DOHH2 (cell line): ENCODE data around the gene CDK14.

ENCODE experiments used
- EZH2phosphoT487 ChIP-seq: fragments of 200-600 bp; sonication (generic); IDR thresholded peaks from 2 replicates; pipeline ENCODE4 v1.6.1; 2017; ENCODE audit warnings: borderline replicate concordance, mild to moderate bottlenecking, antibody characterized with exemption, low read length, moderate library complexity, mixed read lengths
- TF ChIP-seq, protein P1 (sequence below): fragments of 200-600 bp; sonication (generic); IDR thresholded peaks from one replicate; pipeline ENCODE4 v1.5.1; 2014; ENCODE audit warnings: antibody characterized with exemption, mild to moderate bottlenecking, low read depth, low read length; ENCODE audit not compliant: poor library complexity, severe bottlenecking

DNA sequence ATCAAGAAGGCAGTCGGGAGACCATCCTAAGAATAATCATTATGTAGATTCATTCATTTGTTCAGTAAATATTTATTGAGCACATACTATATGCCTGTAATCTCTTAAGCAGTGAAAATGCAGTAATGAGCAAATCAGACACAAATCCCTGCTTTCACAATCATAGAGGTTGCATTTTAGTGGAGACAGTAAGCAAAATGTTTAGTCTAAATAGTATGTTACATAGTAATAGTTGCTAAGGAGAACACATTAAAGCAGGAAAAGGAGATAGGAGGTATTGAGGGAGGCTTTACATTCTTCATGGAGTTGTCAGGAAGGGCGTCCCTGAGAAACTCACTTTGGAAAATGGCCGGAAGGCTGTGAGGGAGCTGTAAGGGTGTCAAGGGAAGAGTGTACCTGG, 79.9 kb downstream of the CDK14 start:
- TF ChIP-seq, protein P1, sequence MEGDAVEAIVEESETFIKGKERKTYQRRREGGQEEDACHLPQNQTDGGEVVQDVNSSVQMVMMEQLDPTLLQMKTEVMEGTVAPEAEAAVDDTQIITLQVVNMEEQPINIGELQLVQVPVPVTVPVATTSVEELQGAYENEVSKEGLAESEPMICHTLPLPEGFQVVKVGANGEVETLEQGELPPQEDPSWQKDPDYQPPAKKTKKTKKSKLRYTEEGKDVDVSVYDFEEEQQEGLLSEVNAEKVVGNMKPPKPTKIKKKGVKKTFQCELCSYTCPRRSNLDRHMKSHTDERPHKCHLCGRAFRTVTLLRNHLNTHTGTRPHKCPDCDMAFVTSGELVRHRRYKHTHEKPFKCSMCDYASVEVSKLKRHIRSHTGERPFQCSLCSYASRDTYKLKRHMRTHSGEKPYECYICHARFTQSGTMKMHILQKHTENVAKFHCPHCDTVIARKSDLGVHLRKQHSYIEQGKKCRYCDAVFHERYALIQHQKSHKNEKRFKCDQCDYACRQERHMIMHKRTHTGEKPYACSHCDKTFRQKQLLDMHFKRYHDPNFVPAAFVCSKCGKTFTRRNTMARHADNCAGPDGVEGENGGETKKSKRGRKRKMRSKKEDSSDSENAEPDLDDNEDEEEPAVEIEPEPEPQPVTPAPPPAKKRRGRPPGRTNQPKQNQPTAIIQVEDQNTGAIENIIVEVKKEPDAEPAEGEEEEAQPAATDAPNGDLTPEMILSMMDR, result no peak
- TF ChIP-seq EZH2phosphoT487, result no peak
